CD4-positive, alpha-beta T cell (primary cell): Measurements from ENCODE around the gene HLA-DQB2. TPM values are rescaled to one million over a fixed set of nuclear protein-coding genes. Genes with fewer than 3 reads are reported as not detected.

Experiments used
- ATAC-seq: fragments of 200-7000 bp; cut with Tn5 transposase; one replicate; pipeline ENCODE4 v1.10.0; 2022; ENCODE audit warnings: mild to moderate bottlenecking; ENCODE audit not compliant: poor library complexity
- CTCF ChIA-PET: fragments of 350-600 bp; sonication (Branson Sonifier 250); formaldehyde crosslinking; loops from one replicate; lab custom pipeline; 2021; ENCODE audit warnings: antibody characterized with exemption, inconsistent platforms; lab: Charles Lee
- POLR2A ChIA-PET: fragments of 350-600 bp; sonication (Branson Sonifier 250); formaldehyde crosslinking; loops from one replicate; lab custom pipeline; 2021; ENCODE audit warnings: antibody characterized with exemption, inconsistent platforms; lab: Charles Lee
- DNase-seq, 14 experiments: peaks; one replicate each; pipeline ENCODE4 v3.0.0-alpha.2; 2013 to 2020; ENCODE audit warnings: mixed read lengths in 2 of 14
- H3K27ac ChIP-seq, 2 donors: one replicate each; pipeline versions ENCODE4 v1.5.1 to v1.7.0; 2013; ENCODE audit warnings: low read length in 2 of 2, low read depth in 1 of 2, mild to moderate bottlenecking in 1 of 2
- H3K27me3 ChIP-seq, 2 experiments: 1 replicate in 1 of 2; 2 replicates in 1 of 2; pipeline versions ENCODE4 v1.6.1 to v1.7.0; 2013; ENCODE audit warnings: low read length in 2 of 2, control low read depth in 1 of 2, mild to moderate bottlenecking in 1 of 2, moderate library complexity in 1 of 2; ENCODE audit not compliant: insufficient read depth in 2 of 2, control insufficient read depth in 1 of 2
- H3K36me3 ChIP-seq: one replicate; pipeline ENCODE4 v1.6.1; 2013; ENCODE audit warnings: low read length, control low read depth; ENCODE audit not compliant: insufficient read depth
- H3K4me1 ChIP-seq: one replicate; pipeline ENCODE4 v1.6.1; 2013; ENCODE audit warnings: low read length, control low read depth; ENCODE audit not compliant: insufficient read depth
- H3K4me3 ChIP-seq: one replicate; pipeline ENCODE4 v1.5.1; 2013; ENCODE audit warnings: mild to moderate bottlenecking, low read length, moderate library complexity
- H3K9me3 ChIP-seq, 2 experiments: 1 replicate in 1 of 2; 2 replicates in 1 of 2; pipeline versions ENCODE4 v1.6.1 to v1.7.0; 2013; ENCODE audit warnings: low read length in 2 of 2, mild to moderate bottlenecking in 2 of 2, control low read depth in 1 of 2, moderate library complexity in 1 of 2; ENCODE audit not compliant: control insufficient read depth in 1 of 2, insufficient read depth in 1 of 2
- H3K27ac Mint-ChIP-seq: one replicate; pipeline ENCODE4 v1.8.0; 2020; ENCODE audit warnings: mixed read lengths
- H3K27me3 Mint-ChIP-seq: one replicate; pipeline ENCODE4 v1.8.0; 2021; ENCODE audit warnings: mixed read lengths
- H3K36me3 Mint-ChIP-seq: one replicate; pipeline ENCODE4 v1.8.0; 2021; ENCODE audit warnings: low read depth, mixed read lengths
- H3K4me1 Mint-ChIP-seq: one replicate; pipeline ENCODE4 v1.8.0; 2021; ENCODE audit warnings: low read depth, mixed read lengths
- H3K4me3 Mint-ChIP-seq: one replicate; pipeline ENCODE4 v1.8.0; 2020; ENCODE audit warnings: mild to moderate bottlenecking, mixed read lengths
- H3K9me3 Mint-ChIP-seq: one replicate; pipeline ENCODE4 v1.8.0; 2020; ENCODE audit warnings: mixed read lengths
- intact Hi-C, 2 experiments: fragments of 100-400 bp; cut with DNase I in 1 of 2; cut with micrococcal nuclease in 1 of 2; formaldehyde crosslinking; loops; one replicate each; pipeline versions ENCODE4 v1.15.1 to v1.9.0; 2023 to 2025; cut with DNase I, micrococcal nuclease
- total RNA-seq, 174 experiments: library from RNA in 2 of 174; stranded (reverse) in 2 of 174; gene quantifications; one replicate each; pipeline ENCODE4 v1.2.3 and lab custom pipeline; 2021 to 2026
- TF ChIP-seq, protein P1 (sequence below): fragments of 200-600 bp; IDR thresholded peaks from one replicate; pipeline ENCODE4 v1.8.0; 2022; ENCODE audit warnings: antibody characterized with exemption, mild to moderate bottlenecking

Gene HLA-DQB2
- total RNA-seq, 2 experiments from 2014 or later: 1.3 to 2.2 TPM

DNA sequence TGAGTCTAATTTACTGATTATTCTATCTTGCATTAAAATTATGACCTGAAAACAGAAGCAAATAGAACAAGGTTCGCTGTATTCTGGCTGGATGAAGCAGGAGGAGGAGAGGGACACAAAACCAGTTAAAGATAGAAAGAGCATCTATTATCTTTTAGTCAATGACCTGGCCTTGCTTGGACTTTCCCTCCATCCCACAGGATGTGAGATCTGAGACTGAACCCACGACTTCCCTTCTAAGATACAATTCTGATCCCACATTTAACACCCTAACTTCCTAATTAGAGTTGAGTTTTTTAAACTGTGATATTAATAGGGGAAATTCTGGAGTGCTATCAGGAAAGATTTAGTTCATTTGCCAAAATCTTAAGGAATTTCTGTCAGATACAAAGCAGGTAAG is 25.2 kb downstream of the HLA-DQB2 start:
- ChIA-PET CTCF (no interaction called here), POLR2A (no interaction called here)
- DNase-seq (no peak), ATAC-seq (no peak)
- Mint-ChIP-seq H3K9me3 (no peaks in the 10 kb centered on the region), H3K4me3 (no peak overlapping the region), H3K27ac (no peak overlapping the region), H3K36me3 (no peaks in the 10 kb centered on the region), H3K27me3 (peaks cover 70% of the 10 kb centered on the region), H3K4me1 (no peaks in the 10 kb centered on the region)
- H3K36me3 ChIP-seq: no peaks in the 10 kb centered on the region
- TF ChIP-seq, protein P1, sequence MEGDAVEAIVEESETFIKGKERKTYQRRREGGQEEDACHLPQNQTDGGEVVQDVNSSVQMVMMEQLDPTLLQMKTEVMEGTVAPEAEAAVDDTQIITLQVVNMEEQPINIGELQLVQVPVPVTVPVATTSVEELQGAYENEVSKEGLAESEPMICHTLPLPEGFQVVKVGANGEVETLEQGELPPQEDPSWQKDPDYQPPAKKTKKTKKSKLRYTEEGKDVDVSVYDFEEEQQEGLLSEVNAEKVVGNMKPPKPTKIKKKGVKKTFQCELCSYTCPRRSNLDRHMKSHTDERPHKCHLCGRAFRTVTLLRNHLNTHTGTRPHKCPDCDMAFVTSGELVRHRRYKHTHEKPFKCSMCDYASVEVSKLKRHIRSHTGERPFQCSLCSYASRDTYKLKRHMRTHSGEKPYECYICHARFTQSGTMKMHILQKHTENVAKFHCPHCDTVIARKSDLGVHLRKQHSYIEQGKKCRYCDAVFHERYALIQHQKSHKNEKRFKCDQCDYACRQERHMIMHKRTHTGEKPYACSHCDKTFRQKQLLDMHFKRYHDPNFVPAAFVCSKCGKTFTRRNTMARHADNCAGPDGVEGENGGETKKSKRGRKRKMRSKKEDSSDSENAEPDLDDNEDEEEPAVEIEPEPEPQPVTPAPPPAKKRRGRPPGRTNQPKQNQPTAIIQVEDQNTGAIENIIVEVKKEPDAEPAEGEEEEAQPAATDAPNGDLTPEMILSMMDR: no peak
- peaks cover 0 to 17% of the 10 kb centered on the region in 2 experiments for H3K27me3 ChIP-seq
- H3K9me3 ChIP-seq: no peaks in the 10 kb centered on the region
- no peak overlapping the region for H3K4me3 ChIP-seq
- intact Hi-C loops: no loop called here
- H3K27ac ChIP-seq: no peak overlapping the region
- H3K4me1 ChIP-seq: no peaks in the 10 kb centered on the region

DNA sequence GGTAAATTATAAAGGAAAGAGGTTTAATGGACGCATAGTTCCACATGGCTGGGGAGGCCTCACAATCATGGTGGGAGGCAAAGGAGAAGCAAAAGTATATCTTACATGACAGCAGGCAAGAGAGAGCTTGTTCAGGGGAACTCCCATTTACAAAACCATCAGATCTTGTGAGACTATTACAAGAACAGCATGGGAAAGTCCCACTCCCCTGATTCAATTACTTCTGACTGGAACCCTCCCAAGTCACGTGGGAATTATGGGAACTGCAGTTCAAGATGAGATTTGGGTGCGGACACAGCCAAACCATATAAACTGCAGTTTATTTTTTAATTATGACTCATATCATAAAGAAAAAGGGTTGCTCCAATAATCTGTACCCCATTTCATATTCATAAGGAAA is 44.5 kb downstream of the HLA-DQB2 start:
- ChIA-PET CTCF (no interaction called here), POLR2A (no interaction called here)
- no peak for ATAC-seq
- Histone ChIP-seq H3K27me3 (peaks cover 0 to 3% of the 10 kb centered on the region in 2 experiments), H3K4me3 (no peak overlapping the region), H3K4me1 (no peaks in the 10 kb centered on the region), H3K36me3 (no peaks in the 10 kb centered on the region), H3K9me3 (no peaks in the 10 kb centered on the region), H3K27ac (no peak overlapping the region)
- TF ChIP-seq, protein P1: no peak
- peak in 2 of 14 experiments; percentile 19 to 27 for DNase-seq
- Mint-ChIP-seq H3K4me1 (no peaks in the 10 kb centered on the region), H3K9me3 (no peaks in the 10 kb centered on the region), H3K27ac (no peak overlapping the region), H3K4me3 (no peak overlapping the region), H3K27me3 (peaks cover 46% of the 10 kb centered on the region), H3K36me3 (no peaks in the 10 kb centered on the region)
- intact Hi-C loops: no loop called here

DNA sequence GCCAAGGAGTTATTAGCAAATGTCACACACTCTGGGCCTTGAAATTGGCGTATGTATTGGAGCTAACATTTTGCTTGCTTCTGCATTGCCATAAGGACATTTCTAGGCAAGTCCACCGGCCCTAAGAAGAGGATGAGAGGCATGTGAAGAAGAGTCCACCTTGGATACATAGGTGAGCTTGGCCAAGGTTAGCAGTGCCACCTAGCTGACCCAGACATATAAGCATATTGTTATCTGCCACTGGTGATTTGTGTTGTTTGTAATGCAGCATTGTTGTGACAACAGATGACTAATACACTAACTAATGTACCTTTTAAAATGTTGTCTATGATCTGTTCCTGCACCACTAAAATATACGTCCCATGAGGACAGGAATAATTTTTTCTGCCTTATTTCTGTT is 46.9 kb downstream of the HLA-DQB2 start:
- DNase-seq: no peak
- Mint-ChIP-seq H3K27ac (no peak overlapping the region), H3K27me3 (peaks cover 35% of the 10 kb centered on the region), H3K36me3 (no peaks in the 10 kb centered on the region), H3K4me1 (no peaks in the 10 kb centered on the region), H3K4me3 (no peak overlapping the region), H3K9me3 (no peaks in the 10 kb centered on the region)
- ChIA-PET POLR2A (no interaction called here), CTCF (no interaction called here)
- no peaks in the 10 kb centered on the region for H3K36me3 ChIP-seq
- H3K4me3 ChIP-seq: no peak overlapping the region
- peaks cover 0 to 3% of the 10 kb centered on the region in 2 experiments for H3K27me3 ChIP-seq
- intact Hi-C loops: no loop called here
- no peaks in the 10 kb centered on the region for H3K9me3 ChIP-seq
- no peak for ATAC-seq
- H3K4me1 ChIP-seq: no peaks in the 10 kb centered on the region
- no peak overlapping the region for H3K27ac ChIP-seq
- TF ChIP-seq, protein P1: no peak
